Nephron (organoid): ENCODE data around the gene OTOP3.

ENCODE experiments used
- H3K27ac Mint-ChIP-seq, 3 experiments: 2 replicates each; pipeline ENCODE4 v1.8.0; 2020; ENCODE audit warnings: mixed read lengths in 3 of 3, mild to moderate bottlenecking in 2 of 3, moderate library complexity in 1 of 3
- H3K27me3 Mint-ChIP-seq: 2 replicates; pipeline ENCODE4 v1.8.0; 2021; ENCODE audit warnings: low read depth, mild to moderate bottlenecking, moderate library complexity, mixed read lengths
- H3K36me3 Mint-ChIP-seq: 2 replicates; pipeline ENCODE4 v1.8.0; 2020; ENCODE audit warnings: low read depth, mixed read lengths
- H3K4me1 Mint-ChIP-seq: 2 replicates; pipeline ENCODE4 v1.8.0; 2020; ENCODE audit warnings: mixed read lengths
- H3K4me3 Mint-ChIP-seq, 3 experiments: 2 replicates each; pipeline ENCODE4 v1.8.0; 2020; ENCODE audit warnings: mild to moderate bottlenecking in 3 of 3, mixed read lengths in 3 of 3, moderate library complexity in 2 of 3
- H3K9me3 Mint-ChIP-seq: 2 replicates; pipeline ENCODE4 v1.8.0; 2020; ENCODE audit warnings: mixed read lengths
- TF ChIP-seq, protein P1 (sequence below), 3 experiments: fragments of 200-600 bp; sonication (generic); IDR thresholded peaks; one replicate each; pipeline ENCODE4 v1.5.0; 2021; ENCODE audit warnings: antibody characterized with exemption in 3 of 3; ENCODE audit not compliant: unreplicated experiment in 3 of 3

Gene OTOP3

GRCh38 chr17:74971842-74972106 is 36.1 kb downstream of the OTOP3 start:
- H3K27me3 Mint-ChIP-seq: peaks cover 77% of the 10 kb centered on the region
- no peak overlapping the region for H3K27ac Mint-ChIP-seq
- peaks cover 6% of the 10 kb centered on the region for H3K4me1 Mint-ChIP-seq
- no peaks in the 10 kb centered on the region for H3K9me3 Mint-ChIP-seq
- no peaks in the 10 kb centered on the region for H3K36me3 Mint-ChIP-seq
- H3K4me3 Mint-ChIP-seq: peak overlapping the region; percentile 69 to 74 (median 72)
- TF ChIP-seq, protein P1, sequence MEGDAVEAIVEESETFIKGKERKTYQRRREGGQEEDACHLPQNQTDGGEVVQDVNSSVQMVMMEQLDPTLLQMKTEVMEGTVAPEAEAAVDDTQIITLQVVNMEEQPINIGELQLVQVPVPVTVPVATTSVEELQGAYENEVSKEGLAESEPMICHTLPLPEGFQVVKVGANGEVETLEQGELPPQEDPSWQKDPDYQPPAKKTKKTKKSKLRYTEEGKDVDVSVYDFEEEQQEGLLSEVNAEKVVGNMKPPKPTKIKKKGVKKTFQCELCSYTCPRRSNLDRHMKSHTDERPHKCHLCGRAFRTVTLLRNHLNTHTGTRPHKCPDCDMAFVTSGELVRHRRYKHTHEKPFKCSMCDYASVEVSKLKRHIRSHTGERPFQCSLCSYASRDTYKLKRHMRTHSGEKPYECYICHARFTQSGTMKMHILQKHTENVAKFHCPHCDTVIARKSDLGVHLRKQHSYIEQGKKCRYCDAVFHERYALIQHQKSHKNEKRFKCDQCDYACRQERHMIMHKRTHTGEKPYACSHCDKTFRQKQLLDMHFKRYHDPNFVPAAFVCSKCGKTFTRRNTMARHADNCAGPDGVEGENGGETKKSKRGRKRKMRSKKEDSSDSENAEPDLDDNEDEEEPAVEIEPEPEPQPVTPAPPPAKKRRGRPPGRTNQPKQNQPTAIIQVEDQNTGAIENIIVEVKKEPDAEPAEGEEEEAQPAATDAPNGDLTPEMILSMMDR (IDR thresholded peaks at IDR 0.05; ENCODE audit: unreplicated experiment in 3 of 3): no peak

- Mint-ChIP-seq H3K4me3 (peak within 1 kb of the TSS; percentile 73 to 80 (median 79)), H3K27me3 (peaks cover 79% of the 10 kb centered on the region), H3K36me3 (no peaks in the 10 kb centered on the region), H3K4me1 (peaks cover 6% of the 10 kb centered on the region), H3K27ac (no peak within 1 kb of the TSS), H3K9me3 (no peaks in the 10 kb centered on the region)
- TF ChIP-seq, protein P1 (IDR thresholded peaks at IDR 0.05; ENCODE audit: unreplicated experiment in 3 of 3): no peak
Observed at GRCh38 chr17:74972107-74972972, 36.6 kb downstream of the OTOP3 start, which contains the start of gene HID1. TSS of gene HID1 (minus strand) at chr17:74972759. CDS start at chr17:74972656, 103 bp downstream.

- H3K4me1 Mint-ChIP-seq: peaks cover 9% of the 10 kb centered on the region
- H3K27ac Mint-ChIP-seq: no peak overlapping the region
Observed at GRCh38 chr17:74972973-74973328, 37.3 kb downstream of the OTOP3 start.

GRCh38 chr17:74975943-74976342 is 40.2 kb downstream of the OTOP3 start:
- Mint-ChIP-seq H3K4me1 (peaks cover 10% of the 10 kb centered on the region), H3K36me3 (no peaks in the 10 kb centered on the region), H3K27ac (no peak overlapping the region), H3K4me3 (peak overlapping the region in 1 of 3 experiments; percentile 46), H3K27me3 (peaks cover 68% of the 10 kb centered on the region), H3K9me3 (no peaks in the 10 kb centered on the region)
- TF ChIP-seq, protein P1 (IDR thresholded peaks at IDR 0.05; ENCODE audit: unreplicated experiment in 3 of 3): no peak

More at GRCh38 chr17:74972973-74973328, 37.3 kb downstream of the OTOP3 start:
- Mint-ChIP-seq H3K36me3 (no peaks in the 10 kb centered on the region), H3K4me3 (peak overlapping the region; percentile 73 to 80 (median 79)), H3K27me3 (peaks cover 79% of the 10 kb centered on the region), H3K9me3 (no peaks in the 10 kb centered on the region)
- TF ChIP-seq, protein P1 (IDR thresholded peaks at IDR 0.05; ENCODE audit: unreplicated experiment in 3 of 3): no peak

- no peaks in the 10 kb centered on the region for H3K36me3 Mint-ChIP-seq
- TF ChIP-seq, protein P1 (IDR thresholded peaks at IDR 0.05; ENCODE audit: unreplicated experiment in 3 of 3): no peak
- H3K9me3 Mint-ChIP-seq: no peaks in the 10 kb centered on the region
- peaks cover 51% of the 10 kb centered on the region for H3K27me3 Mint-ChIP-seq
- H3K4me3 Mint-ChIP-seq: peak overlapping the region in 2 of 3 experiments; percentile 59 to 73
- H3K4me1 Mint-ChIP-seq: peaks cover 9% of the 10 kb centered on the region
- no peak overlapping the region for H3K27ac Mint-ChIP-seq
Observed at GRCh38 chr17:74977802-74978201, 42.1 kb downstream of the OTOP3 start.

DNA sequence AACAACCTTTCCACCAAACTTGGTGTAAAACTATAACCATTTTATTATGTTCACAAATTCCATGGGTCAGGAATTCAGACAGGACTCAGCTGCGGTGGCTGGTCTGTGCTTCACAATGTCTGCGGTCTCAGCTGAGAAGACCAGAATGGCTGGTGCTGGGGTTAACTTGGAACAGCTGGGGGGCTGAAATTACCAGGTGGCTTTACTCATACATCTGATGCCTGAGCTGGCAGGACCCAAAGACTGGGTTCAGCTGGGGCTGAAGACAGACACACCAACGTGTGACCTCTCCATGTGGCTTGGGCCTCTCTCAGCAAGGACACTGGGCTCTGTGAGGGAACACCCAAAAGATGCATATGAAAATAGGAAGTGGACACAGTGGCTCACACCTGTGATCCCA is 42.5 kb downstream of the OTOP3 start:
- H3K9me3 Mint-ChIP-seq: no peaks in the 10 kb centered on the region
- H3K36me3 Mint-ChIP-seq: no peaks in the 10 kb centered on the region
- H3K4me3 Mint-ChIP-seq: no peak overlapping the region
- peaks cover 5% of the 10 kb centered on the region for H3K4me1 Mint-ChIP-seq
- H3K27me3 Mint-ChIP-seq: peaks cover 47% of the 10 kb centered on the region
- TF ChIP-seq, protein P1 (IDR thresholded peaks at IDR 0.05; ENCODE audit: unreplicated experiment in 3 of 3): no peak
- H3K27ac Mint-ChIP-seq: no peak overlapping the region
